ENCODE measurements around the gene KRTAP1-1. TPM values are rescaled to one million over a fixed set of nuclear protein-coding genes. Genes with fewer than 3 reads are reported as not detected.

Gene KRTAP1-1
- total and polyA plus RNA-seq, 2 experiments from 2014 or later = not detected

GRCh38 chr17:41057547-41057946 lies 16.3 kb upstream of the KRTAP1-1 start:
- no peak for ATAC-seq
- TF ChIP-seq NANOG (IDR thresholded peaks at IDR 0.05; ENCODE audit: borderline replicate concordance) (no peak), JUNB (IDR thresholded peaks at IDR 0.05; ENCODE audit: unreplicated experiment) (no peak), ZNF462 (CRISPR knock-in tag; IDR thresholded peaks at IDR 0.05) (no peak), STAT1 (IDR thresholded peaks at IDR 0.05; ENCODE audit: unreplicated experiment) (no peak), ZNF331 (CRISPR knock-in tag; IDR thresholded peaks at IDR 0.05; ENCODE audit: low read depth) (no peak), POLR2AphosphoS5 (IDR thresholded peaks at IDR 0.05; ENCODE audit: low read depth) (no peak), EZH2 (IDR thresholded peaks at IDR 0.05; ENCODE audit: low read depth, unreplicated experiment) (no peak), EZH2phosphoT487 (IDR thresholded peaks at IDR 0.05; ENCODE audit: unreplicated experiment) (no peak), ZNF114 (CRISPR knock-in tag; IDR thresholded peaks at IDR 0.05) (no peak), REST (IDR thresholded peaks at IDR 0.05; ENCODE audit: unreplicated experiment) (no peak)
- TF ChIP-seq, protein P1, sequence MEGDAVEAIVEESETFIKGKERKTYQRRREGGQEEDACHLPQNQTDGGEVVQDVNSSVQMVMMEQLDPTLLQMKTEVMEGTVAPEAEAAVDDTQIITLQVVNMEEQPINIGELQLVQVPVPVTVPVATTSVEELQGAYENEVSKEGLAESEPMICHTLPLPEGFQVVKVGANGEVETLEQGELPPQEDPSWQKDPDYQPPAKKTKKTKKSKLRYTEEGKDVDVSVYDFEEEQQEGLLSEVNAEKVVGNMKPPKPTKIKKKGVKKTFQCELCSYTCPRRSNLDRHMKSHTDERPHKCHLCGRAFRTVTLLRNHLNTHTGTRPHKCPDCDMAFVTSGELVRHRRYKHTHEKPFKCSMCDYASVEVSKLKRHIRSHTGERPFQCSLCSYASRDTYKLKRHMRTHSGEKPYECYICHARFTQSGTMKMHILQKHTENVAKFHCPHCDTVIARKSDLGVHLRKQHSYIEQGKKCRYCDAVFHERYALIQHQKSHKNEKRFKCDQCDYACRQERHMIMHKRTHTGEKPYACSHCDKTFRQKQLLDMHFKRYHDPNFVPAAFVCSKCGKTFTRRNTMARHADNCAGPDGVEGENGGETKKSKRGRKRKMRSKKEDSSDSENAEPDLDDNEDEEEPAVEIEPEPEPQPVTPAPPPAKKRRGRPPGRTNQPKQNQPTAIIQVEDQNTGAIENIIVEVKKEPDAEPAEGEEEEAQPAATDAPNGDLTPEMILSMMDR (conservative IDR thresholded peaks at IDR 0.05; ENCODE audit: low read depth in 2 of 2) = no peak
- TF ChIP-seq, protein P2, sequence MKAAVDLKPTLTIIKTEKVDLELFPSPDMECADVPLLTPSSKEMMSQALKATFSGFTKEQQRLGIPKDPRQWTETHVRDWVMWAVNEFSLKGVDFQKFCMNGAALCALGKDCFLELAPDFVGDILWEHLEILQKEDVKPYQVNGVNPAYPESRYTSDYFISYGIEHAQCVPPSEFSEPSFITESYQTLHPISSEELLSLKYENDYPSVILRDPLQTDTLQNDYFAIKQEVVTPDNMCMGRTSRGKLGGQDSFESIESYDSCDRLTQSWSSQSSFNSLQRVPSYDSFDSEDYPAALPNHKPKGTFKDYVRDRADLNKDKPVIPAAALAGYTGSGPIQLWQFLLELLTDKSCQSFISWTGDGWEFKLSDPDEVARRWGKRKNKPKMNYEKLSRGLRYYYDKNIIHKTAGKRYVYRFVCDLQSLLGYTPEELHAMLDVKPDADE (IDR thresholded peaks at IDR 0.05) = no peak
- Histone ChIP-seq H3K79me2 (replicated peaks; ENCODE audit: insufficient read depth) (no peaks in the 10 kb centered on the region), H3F3A (replicated peaks; ENCODE audit: low read depth) (no peaks in the 10 kb centered on the region), H3K9me2 (ENCODE audit: insufficient read depth) (no peaks in the 10 kb centered on the region), H3K4me3 (no peak overlapping the region), H3K27me3 (ENCODE audit: insufficient read depth) (no peaks in the 10 kb centered on the region), H3K4me2 (no peak overlapping the region), H2AFZ (no peak overlapping the region), H4K20me1 (replicated peaks; ENCODE audit: insufficient read depth) (no peaks in the 10 kb centered on the region), H3K4me1 (ENCODE audit: insufficient read depth) (0 out of 2 replicates have a peak, but pooled peaks cover 6% of the 10 kb centered on the region), H3K36me3 (ENCODE audit: insufficient read depth) (no peaks in the 10 kb centered on the region), H3K27ac (ENCODE audit: low read depth) (no peak overlapping the region)
- Mint-ChIP-seq H3K27me3 (ENCODE audit: insufficient read depth, low read depth, poor library complexity) (no peaks in the 10 kb centered on the region), H3K9me3 (peaks cover 6% of the 10 kb centered on the region; the same call in 1 of the 3 replicates), H3K4me1 (peaks cover 6% of the 10 kb centered on the region), H3K27ac (no peak overlapping the region), H3K36me3 (ENCODE audit: low read depth) (0 out of 3 replicates have a peak, but pooled peaks cover 3% of the 10 kb centered on the region), H3K4me3 (no peak overlapping the region)
- DNase-seq (ENCODE audit: low spot score) = no peak

Measured in GM23338 (cell line).